Measurements from ENCODE around the gene NUP88.

GRCh38 chr17:5419356-5419958, at the start of gene NUP88:
- TF ChIP-seq, protein P1, sequence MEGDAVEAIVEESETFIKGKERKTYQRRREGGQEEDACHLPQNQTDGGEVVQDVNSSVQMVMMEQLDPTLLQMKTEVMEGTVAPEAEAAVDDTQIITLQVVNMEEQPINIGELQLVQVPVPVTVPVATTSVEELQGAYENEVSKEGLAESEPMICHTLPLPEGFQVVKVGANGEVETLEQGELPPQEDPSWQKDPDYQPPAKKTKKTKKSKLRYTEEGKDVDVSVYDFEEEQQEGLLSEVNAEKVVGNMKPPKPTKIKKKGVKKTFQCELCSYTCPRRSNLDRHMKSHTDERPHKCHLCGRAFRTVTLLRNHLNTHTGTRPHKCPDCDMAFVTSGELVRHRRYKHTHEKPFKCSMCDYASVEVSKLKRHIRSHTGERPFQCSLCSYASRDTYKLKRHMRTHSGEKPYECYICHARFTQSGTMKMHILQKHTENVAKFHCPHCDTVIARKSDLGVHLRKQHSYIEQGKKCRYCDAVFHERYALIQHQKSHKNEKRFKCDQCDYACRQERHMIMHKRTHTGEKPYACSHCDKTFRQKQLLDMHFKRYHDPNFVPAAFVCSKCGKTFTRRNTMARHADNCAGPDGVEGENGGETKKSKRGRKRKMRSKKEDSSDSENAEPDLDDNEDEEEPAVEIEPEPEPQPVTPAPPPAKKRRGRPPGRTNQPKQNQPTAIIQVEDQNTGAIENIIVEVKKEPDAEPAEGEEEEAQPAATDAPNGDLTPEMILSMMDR (IDR thresholded peaks at IDR 0.05; ENCODE audit: insufficient read depth, low read depth, low read length): no peak
- TF ChIP-seq EZH2 (IDR thresholded peaks at IDR 0.05; ENCODE audit: insufficient read depth, low read length): no peak

Measured in astrocyte (in vitro differentiated cells and primary cell).